Stimulated activated CD8-positive, alpha-beta memory T cell treated with anti-CD3 and anti-CD28 coated beads, Interleukin-7, amount 100 ng/mL, for 24 hours (primary cell): ENCODE data around the gene B2M.
A peak's percentile ranks its signal among the peaks of the same experiment; 100 is the strongest.
"Not testable (repeated sequence)": the region's sequence is repeated elsewhere in the genome, so short reads cannot be mapped to it uniquely, and the experiment has no call there.

Source experiments
- DNase-seq: peaks from one replicate; pipeline ENCODE4 v3.0.0-alpha.2; 2020; ENCODE audit warnings: low read depth

Gene B2M

GRCh38 chr15:44711096-44711742, at the start of gene B2M, which contains the start of gene PATL2:
Gene B2M, plus strand, starts transcription at chr15:44711517. Its CDS starts 30 bp downstream, at chr15:44711547.
Gene PATL2, minus strand, starts transcription at chr15:44711323. Its CDS starts 34,833 bp downstream, at chr15:44676490.
- peak; percentile 83 for DNase-seq

- DNase-seq, result no peak
These were observed 49.7 kb upstream of the B2M start for GRCh38 chr15:44661576-44661975.

- DNase-seq, result peak; percentile 47
These were observed 48.6 kb upstream of the B2M start for GRCh38 chr15:44662478-44663409.

- DNase-seq, result peak; percentile 94
These were observed 47.7 kb upstream of the B2M start, which contains the start of gene SPG11 for GRCh38 chr15:44663410-44664308. Gene SPG11, minus strand, starts transcription at chr15:44663662. Its CDS starts 15 bp downstream, at chr15:44663647.

GRCh38 chr15:44666210-44667038, 44.9 kb upstream of the B2M start:
- no peak for DNase-seq

DNA sequence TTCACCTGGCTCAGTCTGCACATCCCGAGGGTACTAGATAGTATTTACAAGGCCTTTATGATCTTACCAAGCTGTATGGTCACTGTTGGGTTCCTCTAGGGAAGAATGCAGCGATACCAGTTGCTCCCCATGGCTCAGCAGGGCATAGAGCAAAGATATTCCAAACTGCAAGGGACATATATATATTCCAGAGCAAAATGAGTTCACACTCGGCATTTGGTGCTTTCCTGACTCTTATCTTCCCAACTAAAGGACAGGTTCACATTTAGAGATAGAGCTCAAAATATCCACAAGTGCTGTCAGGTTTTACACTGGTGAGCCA, 44.3 kb upstream of the B2M start:
- DNase-seq, result no peak

DNA sequence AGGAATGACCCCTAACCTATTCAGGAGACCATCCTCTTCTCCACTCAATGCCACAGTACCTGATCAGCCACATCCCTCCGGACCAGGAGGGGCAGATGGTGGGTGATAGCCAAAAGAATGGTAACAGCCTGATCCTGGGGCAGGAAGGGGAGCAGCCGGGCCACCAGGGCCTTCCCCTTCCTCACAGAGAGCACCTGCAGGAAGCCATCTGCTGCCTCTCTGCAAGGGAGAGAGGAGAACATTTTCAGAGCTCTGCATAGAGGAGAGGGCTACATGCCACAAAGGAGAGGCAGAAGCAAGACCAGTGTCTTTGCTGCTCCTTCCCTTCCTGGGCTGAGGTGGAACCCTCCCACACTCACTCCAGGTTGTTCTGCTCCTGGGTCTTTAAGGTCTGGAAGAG, 42.4 kb upstream of the B2M start:
- DNase-seq, result no peak

- DNase-seq, result no peak
These were observed 41.0 kb upstream of the B2M start for GRCh38 chr15:44670087-44670950.

DNA sequence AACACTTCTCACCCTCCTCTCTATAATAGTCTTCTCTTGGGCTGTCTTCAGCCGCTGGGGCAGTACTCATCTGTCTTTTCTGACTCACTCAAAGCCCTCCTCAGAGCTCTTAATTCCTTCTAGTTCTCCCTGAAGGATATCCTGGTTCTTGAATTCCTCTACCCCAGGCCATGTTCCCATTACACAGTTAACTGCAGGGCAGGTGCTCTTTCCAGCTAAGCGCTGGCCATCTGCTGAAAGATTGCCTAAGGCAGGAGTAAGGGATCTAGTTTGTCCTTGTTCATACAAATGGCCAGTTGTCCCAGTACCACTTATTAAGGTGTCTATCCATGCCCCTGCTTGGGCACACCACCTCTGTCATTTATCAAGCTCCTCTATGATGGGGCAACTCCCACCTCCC, 37.7 kb upstream of the B2M start:
- DNase-seq, result no peak

DNA sequence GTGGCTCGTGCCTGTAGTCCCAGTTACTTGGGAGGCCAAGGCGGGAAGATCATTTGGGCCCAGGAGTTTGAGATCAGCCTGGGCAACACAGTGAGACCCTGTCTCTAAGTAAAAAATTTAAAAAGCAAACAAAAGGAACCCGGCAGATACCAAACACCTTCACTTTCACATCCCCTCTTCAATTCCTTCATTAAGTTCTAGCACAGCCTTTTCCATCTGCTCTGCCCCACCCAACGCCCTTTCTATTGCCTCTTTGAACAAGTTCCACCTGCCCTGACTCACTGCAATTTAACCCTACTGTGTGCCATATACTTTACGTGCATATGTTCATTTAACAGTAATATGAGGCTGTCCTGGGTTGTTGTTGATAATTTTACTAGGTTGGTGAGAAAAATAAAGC, 35.4 kb upstream of the B2M start:
- DNase-seq, result no peak

DNA sequence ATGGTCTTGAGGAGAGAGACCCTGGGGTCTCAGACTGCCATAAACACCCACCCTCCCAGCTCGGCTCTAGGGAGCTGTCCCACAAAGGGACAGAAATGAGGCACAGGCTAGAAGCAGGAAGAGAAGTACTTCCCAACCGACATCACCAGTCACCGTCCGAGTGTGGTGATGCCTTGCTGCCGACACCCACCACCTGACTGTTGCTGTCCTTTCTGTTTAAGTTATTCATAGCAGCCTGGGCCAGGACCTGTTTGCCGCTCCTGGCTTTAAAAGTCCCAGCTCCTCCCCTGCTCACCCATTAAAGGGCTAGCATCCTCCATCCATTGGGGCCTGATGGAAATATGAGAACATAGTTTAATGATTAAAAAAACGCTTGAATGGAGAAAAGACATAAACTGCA, 34.6 kb upstream of the B2M start:
- DNase-seq, result no peak

DNA sequence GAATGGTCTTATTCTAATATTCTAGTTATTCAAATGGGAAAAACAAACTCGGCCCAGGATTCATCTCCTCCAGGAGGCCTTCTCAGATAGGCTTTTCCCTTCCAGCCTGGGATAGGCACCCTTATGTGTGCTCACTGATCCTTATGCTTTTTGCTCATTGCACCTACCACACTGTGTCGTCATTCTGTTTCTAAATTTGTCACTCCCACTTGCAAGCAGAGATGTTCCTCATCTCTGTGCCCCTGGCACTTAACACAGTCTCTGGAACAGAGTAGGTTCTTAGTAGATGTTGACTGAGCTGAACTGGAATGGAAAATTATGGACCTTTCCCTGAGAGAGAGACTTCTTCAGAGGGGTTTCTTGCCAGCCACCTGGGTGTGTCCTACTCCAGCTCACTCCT, 29.1 kb upstream of the B2M start:
- DNase-seq, result no peak

DNA sequence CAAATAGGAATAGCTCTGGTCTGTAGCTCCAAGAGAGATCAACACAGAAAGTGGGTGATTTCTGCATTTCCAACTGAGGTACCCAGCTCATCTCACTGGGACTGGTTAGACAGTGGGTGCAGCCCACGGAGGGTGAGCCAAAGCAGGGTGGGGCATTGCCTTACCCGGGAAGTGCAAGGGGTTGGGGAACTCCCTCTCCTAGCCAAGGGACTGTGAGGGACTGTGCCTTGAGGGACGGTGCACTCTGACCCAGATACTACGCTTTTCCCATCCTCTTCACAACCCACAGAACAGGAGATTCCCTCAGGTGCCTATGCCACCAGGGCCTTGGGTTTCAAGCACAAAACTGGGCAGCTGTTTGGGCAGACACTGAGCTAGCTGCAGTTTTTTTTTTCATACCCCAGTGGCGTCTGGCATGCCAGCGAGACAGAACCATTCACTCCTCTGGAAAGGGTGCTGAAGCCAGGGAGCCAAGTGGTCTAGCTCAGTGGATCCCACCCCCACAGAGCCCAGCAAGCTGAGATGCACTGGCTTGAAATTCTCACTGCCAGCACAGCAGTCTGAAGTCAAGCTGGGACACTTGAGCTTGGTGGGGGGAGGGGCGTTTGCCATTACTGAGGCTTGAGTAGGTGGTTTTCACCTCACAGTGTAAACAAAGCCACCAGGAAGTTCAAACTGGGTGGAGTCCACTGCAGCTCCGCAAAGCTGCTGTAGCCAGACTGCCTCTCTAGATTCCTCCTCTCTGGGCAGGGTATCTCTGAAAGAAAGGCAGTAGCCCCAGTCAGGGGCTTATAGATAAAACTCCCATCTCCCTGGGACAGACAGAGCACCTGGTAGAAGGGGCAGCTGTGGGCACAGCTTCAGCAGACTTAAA, 28.3 kb upstream of the B2M start:
- DNase-seq, result peak; percentile 52

DNA sequence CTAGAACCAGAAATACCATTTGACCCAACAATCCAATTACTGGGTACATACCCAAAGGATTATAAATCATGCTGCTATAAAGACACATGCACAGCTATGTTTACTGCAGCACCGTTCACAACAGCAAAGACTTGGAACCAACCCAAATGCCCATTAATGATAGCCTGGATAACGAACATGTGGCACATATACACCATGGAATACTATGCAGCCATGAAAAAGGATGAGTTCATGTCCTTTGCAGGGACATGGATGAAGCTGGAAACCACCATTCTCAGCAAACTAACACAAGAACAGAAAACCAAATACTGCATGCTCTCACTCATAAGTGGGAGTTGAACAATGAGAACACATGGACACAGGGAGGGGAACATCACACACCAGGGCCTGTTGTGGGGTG, 22.0 kb upstream of the B2M start:
- DNase-seq, result not testable (repeated sequence)

GRCh38 chr15:44690245-44690644, 21.1 kb upstream of the B2M start:
- not testable (repeated sequence) for DNase-seq

DNA sequence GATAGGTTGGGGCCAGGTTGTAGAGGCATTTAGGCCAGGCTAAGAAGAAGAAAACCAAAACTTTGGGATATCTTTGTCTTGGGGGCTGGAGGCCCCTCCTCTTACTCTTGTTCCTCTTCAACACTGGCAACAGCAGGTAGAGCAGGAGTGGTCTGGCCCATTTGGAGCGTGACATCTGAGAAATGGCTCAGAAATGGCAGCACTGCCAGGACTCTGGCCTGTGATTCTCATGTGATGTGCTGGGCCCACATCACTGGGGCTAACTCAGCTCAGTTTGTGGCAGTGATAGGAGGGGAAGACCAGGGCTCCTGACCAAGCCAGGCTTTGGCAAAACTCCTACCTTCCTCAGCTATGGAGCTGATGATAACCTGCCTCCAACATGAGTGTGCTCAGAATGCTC, 18.7 kb upstream of the B2M start:
- no peak for DNase-seq

DNA sequence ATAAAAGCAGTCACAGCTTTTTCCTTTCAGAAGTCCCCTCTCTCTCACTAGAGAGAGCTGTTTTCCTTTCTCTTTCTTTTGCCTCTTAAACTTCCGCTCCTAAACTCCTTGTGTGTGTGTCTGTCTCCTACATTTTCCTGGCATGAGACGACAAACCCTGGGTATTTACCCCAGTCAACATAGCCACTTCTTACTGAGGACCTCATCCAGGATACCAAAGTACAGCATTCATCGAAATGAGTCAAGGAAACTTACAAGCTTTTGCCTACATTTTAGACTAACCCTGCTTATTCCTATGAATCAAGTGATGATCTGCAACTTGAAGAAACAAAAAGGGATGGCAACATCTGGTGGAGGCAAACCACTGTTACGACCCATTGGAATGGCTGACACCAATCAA, 16.9 kb upstream of the B2M start:
- DNase-seq, result no peak

GRCh38 chr15:44695294-44695693, 16.0 kb upstream of the B2M start:
- no peak for DNase-seq

DNA sequence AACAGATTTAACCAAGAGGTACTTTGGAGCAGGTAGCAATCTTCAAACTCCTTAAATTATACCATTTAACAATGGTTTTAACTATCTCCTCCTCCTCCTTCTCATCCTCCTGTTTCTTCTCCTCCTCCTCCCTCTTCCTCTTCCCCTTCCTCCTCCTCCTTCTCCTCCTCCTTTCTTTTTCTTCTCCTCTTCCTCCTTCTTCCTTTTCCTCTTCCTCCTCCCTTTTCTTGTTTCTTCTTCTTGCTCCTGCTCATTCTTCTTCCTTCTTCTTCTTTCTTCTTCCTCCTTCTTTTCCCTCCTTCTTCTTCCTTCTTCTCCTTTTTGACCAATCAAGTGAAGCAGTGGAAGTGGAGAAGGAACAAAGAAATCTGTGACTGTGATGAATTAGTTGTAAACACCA, 14.3 kb upstream of the B2M start:
- no peak for DNase-seq
